SJCRH30 (cell line): ENCODE data around the gene TMC2. TPM values are rescaled to one million over a fixed set of nuclear protein-coding genes. Genes with fewer than 3 reads are reported as not detected.

Experiments
- DNase-seq, 2 experiments: peaks; one replicate each; pipeline ENCODE4 v3.0.0-alpha.2; 2015 to 2020
- H3K27ac ChIP-seq: fragments of 250-450 bp; sonication (Bioruptor Pico); 2 replicates; pipeline ENCODE4 v1.5.1; 2020; ENCODE audit warnings: mild to moderate bottlenecking, moderate library complexity
- H3K27me3 ChIP-seq: fragments of 250-450 bp; sonication (Bioruptor Pico); 2 replicates; pipeline ENCODE4 v1.5.1; 2020; ENCODE audit warnings: mild to moderate bottlenecking, moderate library complexity
- H3K36me3 ChIP-seq: fragments of 250-450 bp; sonication (Bioruptor Pico); 2 replicates; pipeline ENCODE4 v1.5.1; 2020; ENCODE audit warnings: mild to moderate bottlenecking, moderate library complexity
- H3K4me1 ChIP-seq: fragments of 250-450 bp; sonication (Bioruptor Pico); 2 replicates; pipeline ENCODE4 v1.5.1; 2020; ENCODE audit warnings: mild to moderate bottlenecking, moderate library complexity
- H3K4me3 ChIP-seq: fragments of 250-450 bp; sonication (Bioruptor Pico); 2 replicates; pipeline ENCODE4 v1.5.1; 2020; ENCODE audit warnings: mild to moderate bottlenecking, moderate library complexity
- H3K9me3 ChIP-seq: fragments of 250-450 bp; sonication (Bioruptor Pico); replicated peaks from 2 replicates; pipeline ENCODE4 v1.5.1; 2020; ENCODE audit warnings: mild to moderate bottlenecking, moderate library complexity
- total RNA-seq: library from RNA; depleted of rRNA; stranded (reverse); fragments of >200 nt; shearing (Covaris generic); gene quantifications from 2 replicates; pipeline ENCODE4 v1.2.3, GENCODE V29; 2014

TMC2 gene
- total RNA-seq, 1 experiment from 2014 or later, result 0.24 TPM

GRCh38 chr20:2617099-2617714 lies 80.8 kb downstream of the TMC2 start:
- H3K4me3 ChIP-seq, result no peak overlapping the region
- no peaks in the 10 kb centered on the region for H3K27me3 ChIP-seq
- H3K36me3 ChIP-seq, result no peaks in the 10 kb centered on the region
- no peak for DNase-seq
- peak overlapping the region; percentile 77 for H3K27ac ChIP-seq
- peaks cover 31% of the 10 kb centered on the region for H3K4me1 ChIP-seq
- H3K9me3 ChIP-seq, result peaks cover 9% of the 10 kb centered on the region; the same call in 1 of the 2 replicates

GRCh38 chr20:2618815-2619214 lies 82.4 kb downstream of the TMC2 start:
- peaks cover 15% of the 10 kb centered on the region for H3K4me1 ChIP-seq
- H3K27me3 ChIP-seq, result no peaks in the 10 kb centered on the region
- H3K36me3 ChIP-seq, result no peaks in the 10 kb centered on the region
- H3K27ac ChIP-seq, result no peak overlapping the region
- peaks cover 9% of the 10 kb centered on the region; the same call in 1 of the 2 replicates for H3K9me3 ChIP-seq
- no peak for DNase-seq
- no peak overlapping the region for H3K4me3 ChIP-seq

DNA sequence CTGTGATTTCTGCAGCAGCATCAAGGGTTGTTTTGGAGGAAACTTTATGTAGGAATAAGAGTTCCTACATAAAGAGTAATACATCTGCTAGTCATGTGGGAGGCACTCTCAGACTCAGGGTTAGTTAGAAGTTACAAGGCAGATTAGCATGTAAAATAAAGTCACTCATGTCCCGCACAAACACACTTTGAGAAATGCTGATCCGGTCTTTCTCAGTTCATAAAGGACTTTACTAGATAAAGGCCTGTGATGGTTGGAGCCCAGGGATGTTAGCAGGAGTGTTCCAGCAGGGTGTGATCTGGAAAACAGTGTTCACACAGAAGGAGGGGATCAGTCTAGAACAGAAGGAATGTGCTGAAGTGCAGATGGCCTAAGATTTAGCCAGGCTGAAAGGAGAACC lies 83.0 kb downstream of the TMC2 start:
- H3K27ac ChIP-seq, result no peak overlapping the region
- no peaks in the 10 kb centered on the region for H3K27me3 ChIP-seq
- H3K36me3 ChIP-seq, result no peaks in the 10 kb centered on the region
- no peak for DNase-seq
- peaks cover 14% of the 10 kb centered on the region for H3K4me1 ChIP-seq
- peaks cover 9% of the 10 kb centered on the region; the same call in 1 of the 2 replicates for H3K9me3 ChIP-seq
- H3K4me3 ChIP-seq, result no peak overlapping the region

DNA sequence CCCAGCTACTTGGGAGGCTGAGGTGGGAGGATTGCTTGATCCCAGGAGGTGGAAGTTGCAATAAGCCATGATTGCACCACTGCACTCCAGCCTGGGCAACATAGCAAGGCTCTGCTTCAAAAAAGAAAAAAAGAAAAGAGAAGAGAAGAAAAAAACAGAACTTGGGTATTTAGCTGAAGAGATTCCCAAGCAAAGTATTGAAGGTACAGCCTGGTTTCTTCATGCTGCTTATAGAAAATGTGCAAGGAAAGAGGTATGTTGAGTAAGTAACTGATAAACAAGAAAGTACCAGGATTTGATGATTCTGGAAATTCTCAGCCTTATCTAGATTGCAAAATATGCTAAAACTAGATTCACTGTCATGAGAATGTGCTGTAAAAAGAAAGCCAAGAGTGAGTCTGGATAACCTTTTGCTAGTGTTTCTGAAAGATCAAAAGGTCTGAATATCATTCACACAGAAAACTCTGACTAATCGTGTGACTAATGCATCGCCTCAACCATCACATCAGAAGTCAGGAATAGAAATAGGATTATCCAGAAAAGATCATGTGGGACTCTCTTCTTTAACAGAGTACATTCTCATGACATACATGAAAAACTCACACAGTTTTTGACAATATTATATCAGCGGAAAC lies 83.7 kb downstream of the TMC2 start:
- no peaks in the 10 kb centered on the region for H3K36me3 ChIP-seq
- peaks cover 14% of the 10 kb centered on the region for H3K4me1 ChIP-seq
- H3K9me3 ChIP-seq, result peaks cover 9% of the 10 kb centered on the region; the same call in 1 of the 2 replicates
- DNase-seq, result no peak
- no peak overlapping the region for H3K4me3 ChIP-seq
- H3K27me3 ChIP-seq, result no peaks in the 10 kb centered on the region
- H3K27ac ChIP-seq, result no peak overlapping the region

DNA sequence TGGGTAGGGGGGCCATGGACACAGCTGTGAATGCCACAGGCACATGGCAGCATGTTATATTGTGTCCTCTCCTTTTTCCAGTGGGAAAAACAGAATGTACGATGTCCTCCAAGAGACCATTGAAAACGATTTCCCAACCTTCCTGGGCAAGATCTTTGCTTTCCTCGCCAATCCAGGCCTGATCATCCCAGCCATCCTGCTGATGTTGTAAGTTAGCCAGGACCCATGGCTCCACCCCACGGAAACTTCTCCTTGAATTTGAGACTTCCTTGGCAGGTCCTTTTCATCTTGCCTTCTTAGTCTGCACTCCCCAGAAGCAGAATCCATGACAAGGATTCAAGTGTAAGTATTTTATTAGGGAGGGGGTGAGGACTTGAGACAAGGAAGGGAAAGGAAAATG lies 87.8 kb downstream of the TMC2 start:
- Histone ChIP-seq H3K4me3 (no peak overlapping the region), H3K9me3 (peaks cover 11% of the 10 kb centered on the region), H3K36me3 (no peaks in the 10 kb centered on the region), H3K27me3 (no peaks in the 10 kb centered on the region), H3K4me1 (peaks cover 4% of the 10 kb centered on the region; the same call in 1 of the 2 replicates), H3K27ac (no peak overlapping the region)
- no peak for DNase-seq

DNA sequence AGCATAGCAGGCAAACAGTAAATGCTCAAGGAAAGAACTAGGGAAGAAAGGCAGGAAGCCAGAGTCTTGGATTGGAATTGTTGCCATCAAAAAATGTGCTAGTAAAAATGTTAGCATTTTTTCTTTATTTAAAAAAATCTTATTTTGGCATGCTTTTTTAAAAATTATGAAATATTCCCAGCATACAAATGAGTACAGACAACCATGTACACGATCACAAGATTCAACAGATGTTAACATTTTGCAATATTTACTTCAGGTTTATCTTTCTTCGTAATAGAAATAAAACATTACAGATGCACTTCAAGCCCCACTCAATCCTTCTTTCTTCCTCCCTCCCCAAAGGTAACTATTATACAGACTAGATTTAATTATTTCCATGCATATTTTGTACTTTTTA lies 88.7 kb downstream of the TMC2 start:
- H3K27ac ChIP-seq, result no peak overlapping the region
- H3K4me1 ChIP-seq, result peaks cover 4% of the 10 kb centered on the region; the same call in 1 of the 2 replicates
- H3K27me3 ChIP-seq, result no peaks in the 10 kb centered on the region
- no peak for DNase-seq
- H3K9me3 ChIP-seq, result peaks cover 7% of the 10 kb centered on the region
- H3K36me3 ChIP-seq, result no peaks in the 10 kb centered on the region
- H3K4me3 ChIP-seq, result no peak overlapping the region

- peak; percentile 73 to 79 for DNase-seq
- H3K9me3 ChIP-seq, result peaks cover 7% of the 10 kb centered on the region
- no peaks in the 10 kb centered on the region for H3K27me3 ChIP-seq
- H3K4me3 ChIP-seq, result no peak overlapping the region
- H3K27ac ChIP-seq, result no peak overlapping the region; the same call in 1 of the 2 replicates
- peaks cover 4% of the 10 kb centered on the region; the same call in 1 of the 2 replicates for H3K4me1 ChIP-seq
- H3K36me3 ChIP-seq, result no peaks in the 10 kb centered on the region
These were observed 90.6 kb downstream of the TMC2 start for GRCh38 chr20:2626853-2627541.

DNA sequence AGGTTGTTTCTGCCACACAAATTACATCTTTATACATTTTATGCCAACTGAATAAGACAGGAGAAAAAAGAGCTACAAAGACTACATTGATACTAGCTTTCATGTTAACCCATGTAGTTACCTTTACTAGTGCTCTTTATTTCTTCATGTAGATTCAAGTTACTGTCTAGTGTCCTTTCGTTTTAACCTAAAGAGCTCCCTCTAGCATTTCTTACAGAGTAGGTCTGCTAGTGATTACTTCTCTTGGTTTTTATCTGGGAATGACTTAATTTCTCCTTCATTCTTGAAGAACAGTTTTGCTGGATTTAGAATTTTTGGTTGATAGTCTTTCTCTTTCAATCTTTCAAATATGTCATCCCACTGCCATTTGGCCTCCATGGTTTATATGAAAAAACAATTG lies 94.9 kb downstream of the TMC2 start:
- no peak for DNase-seq
- H3K9me3 ChIP-seq, result peaks cover 5% of the 10 kb centered on the region

GRCh38 chr20:2633381-2633780 lies 97.0 kb downstream of the TMC2 start:
- DNase-seq, result no peak
- H3K36me3 ChIP-seq, result no peaks in the 10 kb centered on the region
- no peak overlapping the region for H3K4me3 ChIP-seq
- H3K27ac ChIP-seq, result no peak overlapping the region
- H3K9me3 ChIP-seq, result no peaks in the 10 kb centered on the region
- H3K27me3 ChIP-seq, result no peaks in the 10 kb centered on the region
- H3K4me1 ChIP-seq, result no peaks in the 10 kb centered on the region

More for the DNA sequence above, 94.9 kb downstream of the TMC2 start:
- no peak overlapping the region for H3K4me3 ChIP-seq
- H3K36me3 ChIP-seq, result no peaks in the 10 kb centered on the region
- H3K27ac ChIP-seq, result no peak overlapping the region
- peaks cover 4% of the 10 kb centered on the region; the same call in 1 of the 2 replicates for H3K4me1 ChIP-seq
- H3K27me3 ChIP-seq, result no peaks in the 10 kb centered on the region

DNA sequence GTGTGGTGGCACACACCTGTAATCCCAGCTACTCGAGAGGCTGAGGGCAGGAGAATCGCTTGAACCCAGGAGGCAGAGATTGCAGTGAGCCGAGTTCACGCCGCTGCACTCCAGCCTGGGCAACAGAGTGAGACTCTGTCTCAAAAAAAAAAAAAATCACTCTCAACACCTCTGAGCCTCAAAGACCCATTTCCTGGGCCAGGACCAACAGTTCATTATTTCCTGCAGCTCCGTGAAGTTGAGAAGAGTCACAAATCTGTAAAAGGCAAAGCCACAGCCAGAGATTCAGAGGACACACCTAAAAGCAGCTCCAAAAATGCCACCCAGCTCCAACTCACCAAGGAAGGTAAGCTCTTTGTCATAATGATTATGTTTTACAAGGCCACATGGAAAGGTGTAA lies 100.9 kb downstream of the TMC2 start:
- Histone ChIP-seq H3K4me1 (no peaks in the 10 kb centered on the region), H3K27ac (no peak overlapping the region), H3K27me3 (no peaks in the 10 kb centered on the region; the same call in 1 of the 2 replicates), H3K4me3 (no peak overlapping the region), H3K9me3 (no peaks in the 10 kb centered on the region), H3K36me3 (no peaks in the 10 kb centered on the region)
- DNase-seq, result no peak

- no peaks in the 10 kb centered on the region for H3K36me3 ChIP-seq
- H3K27ac ChIP-seq, result no peak overlapping the region
- no peak for DNase-seq
- no peaks in the 10 kb centered on the region; the same call in 1 of the 2 replicates for H3K27me3 ChIP-seq
- no peaks in the 10 kb centered on the region for H3K9me3 ChIP-seq
- H3K4me1 ChIP-seq, result no peaks in the 10 kb centered on the region
- H3K4me3 ChIP-seq, result no peak overlapping the region
These were observed 103.9 kb downstream of the TMC2 start for GRCh38 chr20:2640260-2640659.

GRCh38 chr20:2640899-2641298 lies 104.5 kb downstream of the TMC2 start:
- H3K9me3 ChIP-seq, result no peaks in the 10 kb centered on the region
- no peaks in the 10 kb centered on the region for H3K36me3 ChIP-seq
- no peaks in the 10 kb centered on the region for H3K4me1 ChIP-seq
- H3K27ac ChIP-seq, result no peak overlapping the region
- H3K4me3 ChIP-seq, result no peak overlapping the region
- no peaks in the 10 kb centered on the region; the same call in 1 of the 2 replicates for H3K27me3 ChIP-seq
- no peak for DNase-seq

GRCh38 chr20:2643708-2644107 lies 107.3 kb downstream of the TMC2 start:
- Histone ChIP-seq H3K4me1 (no peaks in the 10 kb centered on the region), H3K4me3 (no peak overlapping the region), H3K36me3 (no peaks in the 10 kb centered on the region), H3K27ac (no peak overlapping the region), H3K27me3 (no peaks in the 10 kb centered on the region; the same call in 1 of the 2 replicates), H3K9me3 (no peaks in the 10 kb centered on the region)
- DNase-seq, result no peak

GRCh38 chr20:2651772-2652723 lies 115.7 kb downstream of the TMC2 start, which contains the start of gene NOP56:
Gene NOP56, plus strand, starts transcription at chr20:2652632. Its CDS starts 29 bp downstream, at chr20:2652661.
- peak within 1 kb of the TSS; percentile 99 for H3K4me3 ChIP-seq
- H3K27ac ChIP-seq, result peak within 1 kb of the TSS; percentile 83
- peak; percentile 93 to 94 for DNase-seq
- H3K4me1 ChIP-seq, result peaks cover 10% of the 10 kb centered on the region
- no peaks in the 10 kb centered on the region for H3K9me3 ChIP-seq
- H3K27me3 ChIP-seq, result no peaks in the 10 kb centered on the region
- peaks cover 40% of the 10 kb centered on the region for H3K36me3 ChIP-seq
